ENCODE measurements around the gene PAX4. TPM values are rescaled to one million over a fixed set of nuclear protein-coding genes. Genes with fewer than 3 reads are reported as not detected.

Gene PAX4
- total RNA-seq, result not detected
- long read RNA-seq, result 0 reads

- Histone ChIP-seq H3K4me3 (no peak within 1 kb of the TSS), H3K36me3 (no peaks in the 10 kb centered on the region), H3K27ac (no peak within 1 kb of the TSS), H3K9me3 (no peaks in the 10 kb centered on the region), H3K4me1 (no peaks in the 10 kb centered on the region), H3K27me3 (ENCODE audit: low read depth) (peaks cover 35% of the 10 kb centered on the region)
- DNase-seq, result no peak
- TF ChIP-seq, protein P1, sequence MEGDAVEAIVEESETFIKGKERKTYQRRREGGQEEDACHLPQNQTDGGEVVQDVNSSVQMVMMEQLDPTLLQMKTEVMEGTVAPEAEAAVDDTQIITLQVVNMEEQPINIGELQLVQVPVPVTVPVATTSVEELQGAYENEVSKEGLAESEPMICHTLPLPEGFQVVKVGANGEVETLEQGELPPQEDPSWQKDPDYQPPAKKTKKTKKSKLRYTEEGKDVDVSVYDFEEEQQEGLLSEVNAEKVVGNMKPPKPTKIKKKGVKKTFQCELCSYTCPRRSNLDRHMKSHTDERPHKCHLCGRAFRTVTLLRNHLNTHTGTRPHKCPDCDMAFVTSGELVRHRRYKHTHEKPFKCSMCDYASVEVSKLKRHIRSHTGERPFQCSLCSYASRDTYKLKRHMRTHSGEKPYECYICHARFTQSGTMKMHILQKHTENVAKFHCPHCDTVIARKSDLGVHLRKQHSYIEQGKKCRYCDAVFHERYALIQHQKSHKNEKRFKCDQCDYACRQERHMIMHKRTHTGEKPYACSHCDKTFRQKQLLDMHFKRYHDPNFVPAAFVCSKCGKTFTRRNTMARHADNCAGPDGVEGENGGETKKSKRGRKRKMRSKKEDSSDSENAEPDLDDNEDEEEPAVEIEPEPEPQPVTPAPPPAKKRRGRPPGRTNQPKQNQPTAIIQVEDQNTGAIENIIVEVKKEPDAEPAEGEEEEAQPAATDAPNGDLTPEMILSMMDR (IDR thresholded peaks at IDR 0.05), result no peak
- intact Hi-C loops (cut with DNase I), result no loop called here
- no peak for ATAC-seq
Measured at GRCh38 chr7:127618042-127618441, at the start of gene PAX4. Gene PAX4, minus strand, starts transcription at chr7:127618142. Its CDS starts 2,214 bp downstream, at chr7:127615928.

DNA sequence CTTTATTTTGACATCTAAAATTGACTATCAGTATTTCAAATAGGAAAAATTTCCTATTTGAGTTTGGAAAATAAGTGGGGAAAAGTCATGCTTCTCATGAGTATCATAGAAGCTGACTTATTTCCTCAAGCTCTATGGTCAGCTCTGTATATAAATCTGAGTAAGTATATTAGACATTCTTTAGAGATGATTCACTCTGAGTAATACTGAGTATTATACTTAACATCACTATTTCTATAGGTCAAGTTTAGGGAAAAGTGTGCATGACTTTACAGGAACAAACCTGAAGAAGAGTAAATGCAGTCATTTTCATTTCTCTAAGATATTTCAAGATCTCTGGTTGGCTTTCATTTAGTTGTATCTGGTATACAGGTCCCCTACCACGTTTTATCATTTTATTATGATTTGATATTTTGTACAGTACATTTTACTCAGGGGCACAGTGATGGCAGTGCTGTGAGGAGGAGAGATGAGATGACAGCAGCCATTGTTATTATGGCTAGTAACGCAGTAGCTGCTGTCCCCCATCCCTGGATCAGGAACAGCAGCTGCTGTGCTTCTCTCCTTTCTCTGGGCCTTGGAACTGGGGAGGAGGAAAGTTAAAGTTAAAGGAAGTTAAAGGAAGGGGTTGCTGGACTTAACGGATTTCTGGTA, 49.2 kb upstream of the PAX4 start:
- H3K27ac ChIP-seq, result no peak overlapping the region
- no peaks in the 10 kb centered on the region for H3K27me3 ChIP-seq (ENCODE audit: low read depth)
- intact Hi-C loops (cut with DNase I), result no loop called here
- TF ChIP-seq, protein P1 (IDR thresholded peaks at IDR 0.05), result no peak
- ATAC-seq (no peak), DNase-seq (no peak)
- no peak overlapping the region for H3K4me3 ChIP-seq
- no peaks in the 10 kb centered on the region for H3K36me3 ChIP-seq
- no peaks in the 10 kb centered on the region for H3K9me3 ChIP-seq
- H3K4me1 ChIP-seq, result peaks cover 10% of the 10 kb centered on the region

GRCh38 chr7:127666602-127667001, 48.7 kb upstream of the PAX4 start:
- intact Hi-C loops (cut with DNase I), result no loop called here
- Histone ChIP-seq H3K4me1 (peaks cover 10% of the 10 kb centered on the region), H3K4me3 (no peak overlapping the region), H3K27me3 (ENCODE audit: low read depth) (no peaks in the 10 kb centered on the region), H3K9me3 (no peaks in the 10 kb centered on the region), H3K27ac (no peak overlapping the region), H3K36me3 (no peaks in the 10 kb centered on the region)
- no peak for ATAC-seq
- no peak for DNase-seq
- TF ChIP-seq, protein P1 (IDR thresholded peaks at IDR 0.05), result no peak

DNA sequence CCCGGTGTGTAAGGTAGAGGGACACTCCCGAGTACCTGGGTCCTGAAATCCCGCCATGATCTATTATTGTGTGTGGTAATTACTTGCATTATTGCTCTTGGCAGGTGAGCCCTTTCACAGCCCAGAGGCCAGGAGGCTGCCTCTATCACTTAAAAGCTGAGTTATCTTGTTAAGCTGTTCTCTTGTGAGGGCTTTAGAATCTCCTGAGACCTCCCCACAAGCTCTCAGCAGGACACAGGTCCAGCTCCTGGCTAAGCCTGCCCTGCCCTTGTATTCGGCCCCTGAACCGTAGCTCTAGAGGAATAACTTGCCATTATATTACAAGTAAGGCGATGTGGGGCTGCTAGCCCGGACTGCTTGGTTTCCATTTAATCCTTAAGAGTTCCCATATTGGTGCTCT, 48.0 kb upstream of the PAX4 start:
- Histone ChIP-seq H3K36me3 (no peaks in the 10 kb centered on the region), H3K27ac (no peak overlapping the region), H3K4me1 (peaks cover 10% of the 10 kb centered on the region), H3K9me3 (no peaks in the 10 kb centered on the region), H3K27me3 (ENCODE audit: low read depth) (no peaks in the 10 kb centered on the region), H3K4me3 (no peak overlapping the region)
- ATAC-seq, result no peak
- TF ChIP-seq, protein P1 (IDR thresholded peaks at IDR 0.05), result no peak
- intact Hi-C loops (cut with DNase I), result no loop called here
- no peak for DNase-seq

DNA sequence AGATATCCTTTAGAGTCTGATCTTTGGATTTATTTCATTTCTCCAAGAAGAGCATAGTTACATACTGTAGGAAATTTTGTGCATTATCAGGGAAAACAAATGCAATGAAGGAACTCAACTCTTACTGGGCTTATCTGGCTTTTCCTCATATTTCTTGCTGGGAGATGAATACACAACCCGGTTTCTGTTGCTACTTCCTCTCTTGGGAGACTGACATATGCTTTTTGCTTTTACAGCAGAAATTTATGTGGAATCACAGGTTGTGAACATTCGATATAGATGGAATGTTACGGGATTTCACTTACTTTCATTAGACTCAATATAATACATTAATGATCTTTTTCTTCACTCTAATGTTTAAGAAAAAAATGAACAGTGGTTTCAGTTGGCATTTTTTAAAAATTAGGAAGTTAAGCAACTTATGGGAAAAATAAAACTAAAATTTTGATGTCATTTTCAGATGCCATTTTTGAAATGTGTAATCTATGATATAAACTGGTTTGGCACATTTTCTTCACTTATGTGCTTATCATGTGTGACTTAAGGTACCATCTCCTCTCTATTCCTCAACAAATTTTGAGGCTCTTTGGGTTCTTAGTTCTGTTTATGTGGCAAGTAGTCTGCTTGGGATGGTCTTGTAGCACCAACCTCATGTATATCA, 41.2 kb upstream of the PAX4 start:
- H3K9me3 ChIP-seq, result no peaks in the 10 kb centered on the region
- DNase-seq, result no peak
- H3K36me3 ChIP-seq, result no peaks in the 10 kb centered on the region
- intact Hi-C loops (cut with DNase I), result no loop called here
- TF ChIP-seq, protein P1 (IDR thresholded peaks at IDR 0.05), result no peak
- H3K27ac ChIP-seq, result no peak overlapping the region
- no peaks in the 10 kb centered on the region for H3K27me3 ChIP-seq (ENCODE audit: low read depth)
- H3K4me1 ChIP-seq, result peaks cover 17% of the 10 kb centered on the region
- ATAC-seq, result no peak
- H3K4me3 ChIP-seq, result no peak overlapping the region

All from lower lobe of right lung (tissue), 2 donors.